HFFc6 (cell line): Measurements from ENCODE around the gene TFDP3. TPM values are rescaled to one million over a fixed set of nuclear protein-coding genes. Genes with fewer than 3 reads are reported as not detected.

Experiments used
- DNase-seq: peaks from one replicate; pipeline ENCODE4 v3.0.0-alpha.2; 2018
- H3K27ac Mint-ChIP-seq: 2 replicates; pipeline ENCODE4 v1.8.0; 2020; ENCODE audit warnings: mild to moderate bottlenecking, mixed read lengths
- H3K27me3 Mint-ChIP-seq: 2 replicates; pipeline ENCODE4 v1.8.0; 2021; ENCODE audit warnings: mild to moderate bottlenecking, moderate library complexity, mixed read lengths; ENCODE audit not compliant: insufficient read depth
- H3K36me3 Mint-ChIP-seq: 2 replicates; pipeline ENCODE4 v1.8.0; 2021; ENCODE audit warnings: low read depth, mixed read lengths
- H3K4me1 Mint-ChIP-seq: 2 replicates; pipeline ENCODE4 v1.8.0; 2020; ENCODE audit warnings: low read depth, mixed read lengths
- H3K4me3 Mint-ChIP-seq: 2 replicates; pipeline ENCODE4 v1.8.0; 2020; ENCODE audit warnings: mild to moderate bottlenecking, moderate library complexity, mixed read lengths
- H3K9me3 Mint-ChIP-seq: 2 replicates; pipeline ENCODE4 v1.8.0; 2020; ENCODE audit warnings: mild to moderate bottlenecking, mixed read lengths
- CTCF ChIP-seq: fragments of 200-600 bp; sonication (generic); IDR thresholded peaks from 2 replicates; pipeline ENCODE4 v1.5.0; 2021; ENCODE audit warnings: antibody characterized with exemption, mild to moderate bottlenecking
- total RNA-seq, 6 experiments: library from RNA; stranded (reverse); fragmentation: NEBNext Ultra II Directional; extraction: Animal tissue kit (Norgen Biotek cat#: 25700); gene quantifications; 2 replicates in 1 of 6; 3 replicates in 5 of 6; pipeline ENCODE4 v1.2.3, GENCODE V29; 2021

The TFDP3 gene
- total RNA-seq, 6 experiments from 2014 or later: not detected

GRCh38 chrX:133214301-133214700 is 3.9 kb downstream of the TFDP3 start:
- Mint-ChIP-seq H3K36me3 (no peaks in the 10 kb centered on the region), H3K4me3 (no peak overlapping the region), H3K4me1 (no peaks in the 10 kb centered on the region), H3K27me3 (no peaks in the 10 kb centered on the region), H3K9me3 (peaks cover 15% of the 10 kb centered on the region; the same call in 1 of the 2 replicates), H3K27ac (no peak overlapping the region)
- no peak for TF ChIP-seq CTCF
- DNase-seq: no peak

- Mint-ChIP-seq H3K4me1 (no peaks in the 10 kb centered on the region), H3K9me3 (peaks cover 12% of the 10 kb centered on the region; the same call in 1 of the 2 replicates), H3K27ac (no peak overlapping the region), H3K36me3 (no peaks in the 10 kb centered on the region), H3K4me3 (no peak overlapping the region), H3K27me3 (no peaks in the 10 kb centered on the region)
- no peak for DNase-seq
- no peak for TF ChIP-seq CTCF
Observed at GRCh38 chrX:133213117-133213516, 5.0 kb downstream of the TFDP3 start.

- no peak overlapping the region for H3K27ac Mint-ChIP-seq
- DNase-seq: no peak
- H3K9me3 Mint-ChIP-seq: no peaks in the 10 kb centered on the region
- H3K4me1 Mint-ChIP-seq: no peaks in the 10 kb centered on the region
- no peak overlapping the region for H3K4me3 Mint-ChIP-seq
- H3K36me3 Mint-ChIP-seq: no peaks in the 10 kb centered on the region
- TF ChIP-seq CTCF: no peak
- peaks cover 2% of the 10 kb centered on the region; the same call in 1 of the 2 replicates for H3K27me3 Mint-ChIP-seq
Observed at GRCh38 chrX:133207751-133208150, 10.4 kb downstream of the TFDP3 start.

- peaks cover 11% of the 10 kb centered on the region; the same call in 1 of the 2 replicates for H3K9me3 Mint-ChIP-seq
- H3K27me3 Mint-ChIP-seq: no peaks in the 10 kb centered on the region
- H3K27ac Mint-ChIP-seq: no peak overlapping the region
- no peaks in the 10 kb centered on the region for H3K36me3 Mint-ChIP-seq
- no peaks in the 10 kb centered on the region for H3K4me1 Mint-ChIP-seq
- no peak for DNase-seq
- no peak overlapping the region for H3K4me3 Mint-ChIP-seq
- no peak for TF ChIP-seq CTCF
Observed at GRCh38 chrX:133191739-133192039, 26.5 kb downstream of the TFDP3 start.

GRCh38 chrX:133190877-133191738 is 27.0 kb downstream of the TFDP3 start:
- Mint-ChIP-seq H3K36me3 (no peaks in the 10 kb centered on the region), H3K4me3 (no peak overlapping the region), H3K9me3 (peaks cover 7% of the 10 kb centered on the region; the same call in 1 of the 2 replicates), H3K4me1 (no peaks in the 10 kb centered on the region), H3K27ac (no peak overlapping the region), H3K27me3 (no peaks in the 10 kb centered on the region)
- no peak for DNase-seq
- TF ChIP-seq CTCF: no peak
